Measurements from ENCODE around the gene COQ8B. TPM values are rescaled to one million over a fixed set of nuclear protein-coding genes. Genes with fewer than 3 reads are reported as not detected.

COQ8B gene
- total and polyA plus RNA-seq, 2 of the 4 experiments (the other 2 are of a cell fraction): 14.9 to 23.2 TPM

DNA sequence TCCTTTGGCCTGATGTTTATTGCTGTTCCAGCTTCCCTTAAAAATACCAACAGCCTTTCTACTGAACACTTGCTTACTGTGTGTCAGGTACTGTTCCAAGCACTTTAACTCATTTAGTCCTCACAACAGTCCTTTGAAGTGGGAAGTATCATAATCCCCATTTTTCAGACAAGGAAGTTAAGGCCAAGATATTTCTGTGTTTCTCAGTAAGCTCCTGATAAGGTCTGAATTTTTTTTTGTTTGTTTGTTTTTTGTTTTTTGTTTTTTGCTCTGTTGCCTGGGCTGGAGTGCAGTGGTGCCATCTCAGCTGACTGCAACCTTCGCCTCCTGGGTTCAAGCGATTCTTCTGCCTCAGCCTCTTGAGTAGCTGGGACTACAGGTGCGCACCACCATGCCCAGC lies 41.8 kb upstream of the COQ8B start:
- H2AK9ac ChIP-seq (replicated peaks; ENCODE audit: low read depth, low read length, poor library complexity): no peak overlapping the region
- in situ Hi-C loops (cut with MboI; ENCODE audit: low sequenced_read_pairs): no loop called here

More for the DNA sequence above, 41.8 kb upstream of the COQ8B start:
- no CpG with 5 or more reads among the region's 3 CpGs for WGBS, 2 experiments (ENCODE audit: extremely low coverage in 2 of 2, insufficient read length in 1 of 2)
- Histone ChIP-seq H3K4me1 (ENCODE audit: control insufficient read depth, insufficient read depth, low read length) (peaks cover 2% of the 10 kb centered on the region; the same call in 1 of the 2 replicates), H2BK15ac (ENCODE audit: low read depth, low read length) (no peak overlapping the region), H3K9ac (ENCODE audit: low read depth, low read length) (no peak overlapping the region), H2BK5ac (ENCODE audit: low read depth, low read length, poor library complexity, severe bottlenecking) (no peak overlapping the region), H3K14ac (replicated peaks; ENCODE audit: low read depth, low read length) (no peak overlapping the region), H3K79me1 (ENCODE audit: low read depth in 1 of 2, low read length in 2 of 2) (peaks cover 41 to 66% of the 10 kb centered on the region in 2 experiments), H3K27ac (ENCODE audit: insufficient read depth, low read length) (no peak overlapping the region), H3K18ac (ENCODE audit: low read depth, low read length) (no peak overlapping the region), H3K4me3 (ENCODE audit: insufficient read depth, low read depth, low read length) (no peak overlapping the region), H4K91ac (ENCODE audit: insufficient read depth, low read depth, low read length) (no peak overlapping the region), H2BK20ac (ENCODE audit: low read depth, low read length) (no peak overlapping the region), H4K5ac (ENCODE audit: low read depth, low read length) (no peak overlapping the region), H4K20me1 (ENCODE audit: insufficient read depth, low read length) (peaks cover 42% of the 10 kb centered on the region), H3K9me3 (ENCODE audit: control insufficient read depth, insufficient read depth, low read length) (no peaks in the 10 kb centered on the region), H3K23ac (ENCODE audit: low read depth, low read length) (no peak overlapping the region), H3K4me2 (ENCODE audit: low read depth, low read length) (no peak overlapping the region), H3K9me1 (ENCODE audit: insufficient read depth, low read length) (peaks cover 9% of the 10 kb centered on the region; the same call in 1 of the 2 replicates), H3K56ac (ENCODE audit: extremely low read depth, insufficient read depth, low read length) (no peak overlapping the region), H2AK5ac (ENCODE audit: low read depth, low read length) (no peak overlapping the region), H3K4ac (ENCODE audit: low read depth, low read length) (no peak overlapping the region), H2AFZ (replicated peaks; ENCODE audit: low read length, poor library complexity) (no peak overlapping the region), H3K27me3 (ENCODE audit: control insufficient read depth, insufficient read depth, low read length) (no peaks in the 10 kb centered on the region), H4K8ac (ENCODE audit: low read depth in 2 of 2, low read length in 2 of 2) (no peak overlapping the region), H3K36me3 (ENCODE audit: control insufficient read depth, insufficient read depth, low read length) (peaks cover 75% of the 10 kb centered on the region), H2BK120ac (ENCODE audit: low read depth, low read length) (no peak overlapping the region)
- DNase-seq (no peak), ATAC-seq (ENCODE audit: low read depth) (no peak)
- dilution Hi-C loops (cut with HindIII; ENCODE audit: low sequenced_read_pairs, unreplicated experiment): no loop called here
- intact Hi-C loops (cut with micrococcal nuclease): no loop called here
- no TSS peak for BruUV-seq (replicated peaks)
- POLR2A ChIA-PET (ENCODE audit: unreplicated experiment): no interaction called here
- CTCF ChIA-PET: no interaction called here
- no peak for TF ChIP-seq CHD1 (IDR thresholded peaks at IDR 0.05; ENCODE audit: low read depth, low read length)
- no peak for TF ChIP-seq MXI1 (IDR thresholded peaks at IDR 0.05; ENCODE audit: borderline replicate concordance, low read depth, low read length)
- TF ChIP-seq, protein P1, sequence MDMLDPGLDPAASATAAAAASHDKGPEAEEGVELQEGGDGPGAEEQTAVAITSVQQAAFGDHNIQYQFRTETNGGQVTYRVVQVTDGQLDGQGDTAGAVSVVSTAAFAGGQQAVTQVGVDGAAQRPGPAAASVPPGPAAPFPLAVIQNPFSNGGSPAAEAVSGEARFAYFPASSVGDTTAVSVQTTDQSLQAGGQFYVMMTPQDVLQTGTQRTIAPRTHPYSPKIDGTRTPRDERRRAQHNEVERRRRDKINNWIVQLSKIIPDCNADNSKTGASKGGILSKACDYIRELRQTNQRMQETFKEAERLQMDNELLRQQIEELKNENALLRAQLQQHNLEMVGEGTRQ (IDR thresholded peaks at IDR 0.05; ENCODE audit: low read depth, low read length): no peak
- no peak for TF ChIP-seq RAD21 (IDR thresholded peaks at IDR 0.05; ENCODE audit: low read length)
- TF ChIP-seq SMC3 (IDR thresholded peaks at IDR 0.05; ENCODE audit: low read depth, low read length): no peak
- TF ChIP-seq POLR2A (IDR thresholded peaks at IDR 0.05; ENCODE audit: low read depth, low read length): no peak
- no peak for TF ChIP-seq CEBPB (IDR thresholded peaks at IDR 0.05; ENCODE audit: low read depth, low read length)
- no peak for TF ChIP-seq FOS (IDR thresholded peaks at IDR 0.05; ENCODE audit: low read depth, low read length)
- TF ChIP-seq MAFK (IDR thresholded peaks at IDR 0.05; ENCODE audit: low read depth, low read length): no peak
- TF ChIP-seq MAZ (IDR thresholded peaks at IDR 0.05; ENCODE audit: borderline replicate concordance, low read depth, low read length): no peak
- no peak for TF ChIP-seq RCOR1 (IDR thresholded peaks at IDR 0.05; ENCODE audit: insufficient replicate concordance, low read length)
- TF ChIP-seq, protein P2, sequence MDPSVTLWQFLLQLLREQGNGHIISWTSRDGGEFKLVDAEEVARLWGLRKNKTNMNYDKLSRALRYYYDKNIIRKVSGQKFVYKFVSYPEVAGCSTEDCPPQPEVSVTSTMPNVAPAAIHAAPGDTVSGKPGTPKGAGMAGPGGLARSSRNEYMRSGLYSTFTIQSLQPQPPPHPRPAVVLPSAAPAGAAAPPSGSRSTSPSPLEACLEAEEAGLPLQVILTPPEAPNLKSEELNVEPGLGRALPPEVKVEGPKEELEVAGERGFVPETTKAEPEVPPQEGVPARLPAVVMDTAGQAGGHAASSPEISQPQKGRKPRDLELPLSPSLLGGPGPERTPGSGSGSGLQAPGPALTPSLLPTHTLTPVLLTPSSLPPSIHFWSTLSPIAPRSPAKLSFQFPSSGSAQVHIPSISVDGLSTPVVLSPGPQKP (IDR thresholded peaks at IDR 0.05; ENCODE audit: borderline replicate concordance, low read depth, low read length): no peak
- TF ChIP-seq NFE2L2 (IDR thresholded peaks at IDR 0.05; ENCODE audit: low read depth, low read length): no peak
- TF ChIP-seq, protein P3, sequence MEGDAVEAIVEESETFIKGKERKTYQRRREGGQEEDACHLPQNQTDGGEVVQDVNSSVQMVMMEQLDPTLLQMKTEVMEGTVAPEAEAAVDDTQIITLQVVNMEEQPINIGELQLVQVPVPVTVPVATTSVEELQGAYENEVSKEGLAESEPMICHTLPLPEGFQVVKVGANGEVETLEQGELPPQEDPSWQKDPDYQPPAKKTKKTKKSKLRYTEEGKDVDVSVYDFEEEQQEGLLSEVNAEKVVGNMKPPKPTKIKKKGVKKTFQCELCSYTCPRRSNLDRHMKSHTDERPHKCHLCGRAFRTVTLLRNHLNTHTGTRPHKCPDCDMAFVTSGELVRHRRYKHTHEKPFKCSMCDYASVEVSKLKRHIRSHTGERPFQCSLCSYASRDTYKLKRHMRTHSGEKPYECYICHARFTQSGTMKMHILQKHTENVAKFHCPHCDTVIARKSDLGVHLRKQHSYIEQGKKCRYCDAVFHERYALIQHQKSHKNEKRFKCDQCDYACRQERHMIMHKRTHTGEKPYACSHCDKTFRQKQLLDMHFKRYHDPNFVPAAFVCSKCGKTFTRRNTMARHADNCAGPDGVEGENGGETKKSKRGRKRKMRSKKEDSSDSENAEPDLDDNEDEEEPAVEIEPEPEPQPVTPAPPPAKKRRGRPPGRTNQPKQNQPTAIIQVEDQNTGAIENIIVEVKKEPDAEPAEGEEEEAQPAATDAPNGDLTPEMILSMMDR (conservative IDR thresholded peaks at IDR 0.05; ENCODE audit: low read depth, low read length): no peak
- TF ChIP-seq RFX5 (IDR thresholded peaks at IDR 0.05; ENCODE audit: low read depth, low read length): no peak

Data from IMR-90 (cell line).